K562 (cell line): Measurements from ENCODE around the gene FFAR1. TPM values are rescaled to one million over a fixed set of nuclear protein-coding genes. Genes with fewer than 3 reads are reported as not detected.

Experiments
- CREBBP ChIP-seq: IDR thresholded peaks from one replicate; pipeline ENCODE4 v1.6.1; 2012; ENCODE audit warnings: low read depth, mild to moderate bottlenecking, control low read depth, inconsistent platforms, low read length
- ESRRB ChIP-seq: fragments of 250-450 bp; sonication (Bioruptor Pico); IDR thresholded peaks from 2 replicates; pipeline ENCODE4 v1.5.0; 2020; ENCODE audit warnings: mild to moderate bottlenecking, moderate library complexity, borderline replicate concordance
- HDAC1 ChIP-seq, 2 experiments: fragments of 450-650 bp; IDR thresholded peaks; 2 replicates each; pipeline ENCODE4 v1.6.1; 2016 to 2017; ENCODE audit warnings: inconsistent platforms in 1 of 2, mild to moderate bottlenecking in 1 of 2, moderate library complexity in 1 of 2
- NR2C1 ChIP-seq, 2 experiments: fragments of 450-650 bp; IDR thresholded peaks; 2 replicates each; pipeline ENCODE4 v1.6.1; 2017; ENCODE audit warnings: mild to moderate bottlenecking in 2 of 2, antibody characterized with exemption in 1 of 2, inconsistent platforms in 1 of 2, missing compliant biosample characterization in 1 of 2, missing genetic modification characterization in 1 of 2
- TCF7L2 ChIP-seq: fragments of 150-350 bp; IDR thresholded peaks from 2 replicates; pipeline ENCODE4 v1.6.1; 2016; ENCODE audit warnings: low read depth, mild to moderate bottlenecking, low read length, moderate library complexity
- U2AF1 ChIP-seq: fragments of 200-400 bp; formaldehyde crosslinking; optimal IDR thresholded peaks from 2 replicates; pipeline ENCODE3; 2017; ENCODE audit warnings: mild to moderate bottlenecking, low read depth, low read length, moderate library complexity
- XRCC5 ChIP-seq: fragments of 200-400 bp; formaldehyde crosslinking; IDR thresholded peaks from 2 replicates; pipeline ENCODE4 v1.6.1; 2017; ENCODE audit warnings: low read depth, mild to moderate bottlenecking, low read length
- ZFP30 ChIP-seq: fragments of 250-450 bp; sonication (Bioruptor Pico); IDR thresholded peaks from 2 replicates; pipeline ENCODE4 v1.8.0; 2022; ENCODE audit warnings: moderate library complexity, mild to moderate bottlenecking, inconsistent platforms, borderline replicate concordance
- ZNF551 ChIP-seq: fragments of 250-450 bp; sonication (Bioruptor Pico); IDR thresholded peaks from 2 replicates; pipeline ENCODE4 v1.5.0; 2021; ENCODE audit warnings: mild to moderate bottlenecking, moderate library complexity
- polyA plus RNA-seq, 8 experiments: library from polyadenylated mRNA; depleted of rRNA in 4 of 8; stranded (reverse) in 5 of 8; unstranded in 3 of 8; fragments of >200 nt; fragmentation: Nextera tagmentation in 2 of 8; fragmentation: Illumina TruSeq in 1 of 8; extraction: Ambion mirVana in 2 of 8; extraction: Trizol in 1 of 8; gene quantifications; 2 replicates each; pipeline versions ENCODE4 v1.2.1 to v1.2.3, GENCODE V29; 2011 to 2014; ENCODE audit warnings: inconsistent platforms in 1 of 8, missing spikeins in 1 of 8
- total RNA-seq, 7 experiments: library from RNA; depleted of rRNA in 6 of 7; stranded (reverse); fragments of >200 nt in 6 of 7; fragmentation: Illumina TruSeq in 2 of 7; extraction: Trizol in 2 of 7; gene quantifications; 2 replicates each; pipeline versions ENCODE4 v1.2.1 to v1.2.3, GENCODE V29; 2011 to 2021; ENCODE audit warnings: low replicate concordance in 1 of 7
- TF ChIP-seq, protein P1 (sequence below): fragments of 450-650 bp; IDR thresholded peaks from 2 replicates; pipeline ENCODE4 v1.6.1; 2018; ENCODE audit not compliant: partially characterized antibody
- TF ChIP-seq, protein P2 (sequence below): fragments of 250-450 bp; sonication (Bioruptor Pico); IDR thresholded peaks from 2 replicates; pipeline ENCODE4 v1.9.0; 2021; ENCODE audit warnings: mild to moderate bottlenecking
- TF ChIP-seq, protein P3 (sequence below): fragments of 450-650 bp; IDR thresholded peaks from one replicate; pipeline ENCODE4 v1.6.1; 2018; ENCODE audit warnings: mild to moderate bottlenecking, moderate library complexity; ENCODE audit not compliant: partially characterized antibody
- TF ChIP-seq, protein P4 (sequence below): fragments of 250-450 bp; sonication (Bioruptor Pico); IDR thresholded peaks from 2 replicates; pipeline ENCODE4 v1.4.0; 2020
- TF ChIP-seq, protein P5 (sequence below): fragments of 250-450 bp; sonication (Bioruptor Pico); IDR thresholded peaks from 2 replicates; pipeline ENCODE4 v1.6.1; 2021; ENCODE audit warnings: mild to moderate bottlenecking
- TF ChIP-seq, protein P6 (sequence below): sonication (generic); formaldehyde crosslinking; IDR thresholded peaks from 2 replicates; pipeline ENCODE4 v1.8.0; 2022; ENCODE audit warnings: mild to moderate bottlenecking, missing genetic modification reagents
- TF ChIP-seq, protein P7 (sequence below): fragments of 200-400 bp; formaldehyde crosslinking; IDR thresholded peaks from 2 replicates; pipeline ENCODE4 v1.6.1; 2017; ENCODE audit warnings: mild to moderate bottlenecking, low read depth, low read length, moderate library complexity

Gene FFAR1
- total and polyA plus RNA-seq, 9 of the 15 experiments (the other 6 are each of a cell fraction or from before 2014, with no cell fraction given), result not detected

DNA sequence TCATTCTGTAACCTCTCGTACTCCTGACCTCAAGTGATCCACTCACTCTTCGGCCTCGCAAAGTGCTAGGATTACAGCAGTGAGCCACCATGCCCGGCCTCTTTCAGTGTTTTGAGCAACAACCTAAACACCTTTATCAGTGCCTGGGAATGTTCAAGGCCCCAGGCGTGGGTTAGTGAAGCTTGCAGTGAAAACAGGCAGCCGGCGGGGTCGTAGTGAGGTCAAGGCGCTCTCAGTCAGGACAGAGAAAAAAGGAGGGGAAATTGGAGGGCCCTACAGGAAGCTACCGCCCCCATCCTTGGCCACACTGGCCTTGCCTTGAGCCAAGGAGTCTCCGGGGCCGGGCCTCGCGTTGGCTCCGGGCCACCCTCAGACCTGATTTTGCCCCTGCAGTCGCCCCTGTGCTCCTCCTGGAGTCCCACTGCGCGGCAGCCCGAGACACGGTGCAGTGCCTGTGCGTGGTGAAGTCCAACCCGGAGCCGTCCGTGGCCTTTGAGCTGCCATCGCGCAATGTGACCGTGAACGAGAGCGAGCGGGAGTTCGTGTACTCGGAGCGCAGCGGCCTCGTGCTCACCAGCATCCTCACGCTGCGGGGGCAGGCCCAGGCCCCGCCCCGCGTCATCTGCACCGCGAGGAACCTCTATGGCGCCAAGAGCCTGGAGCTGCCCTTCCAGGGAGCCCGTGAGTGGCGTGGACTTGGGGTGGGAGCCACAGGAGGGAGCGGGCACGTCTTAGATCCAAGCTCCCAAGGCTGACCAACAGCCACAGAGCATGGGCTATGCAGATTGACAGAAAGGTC lies 38.0 kb upstream of the FFAR1 start (continued):
- TF ChIP-seq, protein P1, sequence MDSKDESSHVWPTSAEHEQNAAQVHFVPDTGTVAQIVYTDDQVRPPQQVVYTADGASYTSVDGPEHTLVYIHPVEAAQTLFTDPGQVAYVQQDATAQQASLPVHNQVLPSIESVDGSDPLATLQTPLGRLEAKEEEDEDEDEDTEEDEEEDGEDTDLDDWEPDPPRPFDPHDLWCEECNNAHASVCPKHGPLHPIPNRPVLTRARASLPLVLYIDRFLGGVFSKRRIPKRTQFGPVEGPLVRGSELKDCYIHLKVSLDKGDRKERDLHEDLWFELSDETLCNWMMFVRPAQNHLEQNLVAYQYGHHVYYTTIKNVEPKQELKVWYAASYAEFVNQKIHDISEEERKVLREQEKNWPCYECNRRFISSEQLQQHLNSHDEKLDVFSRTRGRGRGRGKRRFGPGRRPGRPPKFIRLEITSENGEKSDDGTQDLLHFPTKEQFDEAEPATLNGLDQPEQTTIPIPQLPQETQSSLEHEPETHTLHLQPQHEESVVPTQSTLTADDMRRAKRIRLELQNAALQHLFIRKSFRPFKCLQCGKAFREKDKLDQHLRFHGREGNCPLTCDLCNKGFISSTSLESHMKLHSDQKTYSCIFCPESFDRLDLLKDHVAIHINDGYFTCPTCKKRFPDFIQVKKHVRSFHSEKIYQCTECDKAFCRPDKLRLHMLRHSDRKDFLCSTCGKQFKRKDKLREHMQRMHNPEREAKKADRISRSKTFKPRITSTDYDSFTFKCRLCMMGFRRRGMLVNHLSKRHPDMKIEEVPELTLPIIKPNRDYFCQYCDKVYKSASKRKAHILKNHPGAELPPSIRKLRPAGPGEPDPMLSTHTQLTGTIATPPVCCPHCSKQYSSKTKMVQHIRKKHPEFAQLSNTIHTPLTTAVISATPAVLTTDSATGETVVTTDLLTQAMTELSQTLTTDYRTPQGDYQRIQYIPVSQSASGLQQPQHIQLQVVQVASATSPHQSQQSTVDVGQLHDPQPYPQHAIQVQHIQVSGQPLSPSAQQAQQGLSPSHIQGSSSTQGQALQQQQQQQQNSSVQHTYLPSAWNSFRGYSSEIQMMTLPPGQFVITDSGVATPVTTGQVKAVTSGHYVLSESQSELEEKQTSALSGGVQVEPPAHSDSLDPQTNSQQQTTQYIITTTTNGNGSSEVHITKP, result no peak
- TF ChIP-seq, protein P2, sequence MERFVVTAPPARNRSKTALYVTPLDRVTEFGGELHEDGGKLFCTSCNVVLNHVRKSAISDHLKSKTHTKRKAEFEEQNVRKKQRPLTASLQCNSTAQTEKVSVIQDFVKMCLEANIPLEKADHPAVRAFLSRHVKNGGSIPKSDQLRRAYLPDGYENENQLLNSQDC, result no peak
- TF ChIP-seq, protein P3, sequence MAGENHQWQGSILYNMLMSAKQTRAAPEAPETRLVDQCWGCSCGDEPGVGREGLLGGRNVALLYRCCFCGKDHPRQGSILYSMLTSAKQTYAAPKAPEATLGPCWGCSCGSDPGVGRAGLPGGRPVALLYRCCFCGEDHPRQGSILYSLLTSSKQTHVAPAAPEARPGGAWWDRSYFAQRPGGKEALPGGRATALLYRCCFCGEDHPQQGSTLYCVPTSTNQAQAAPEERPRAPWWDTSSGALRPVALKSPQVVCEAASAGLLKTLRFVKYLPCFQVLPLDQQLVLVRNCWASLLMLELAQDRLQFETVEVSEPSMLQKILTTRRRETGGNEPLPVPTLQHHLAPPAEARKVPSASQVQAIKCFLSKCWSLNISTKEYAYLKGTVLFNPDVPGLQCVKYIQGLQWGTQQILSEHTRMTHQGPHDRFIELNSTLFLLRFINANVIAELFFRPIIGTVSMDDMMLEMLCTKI, result no peak
- TF ChIP-seq ZFP30 (no peak), XRCC5 (no peak), ZNF551 (CRISPR knock-in tag) (no peak), TCF7L2 (no peak), CREBBP (no peak), ESRRB (CRISPR knock-in tag) (no peak), U2AF1 (no peak), NR2C1 (IDR thresholded peaks at IDR 0.05) (no peak; the same call in 1 of the 2 replicates), NR2C1 (tag; IDR thresholded peaks at IDR 0.05) (peak; percentile 5), HDAC1 (IDR thresholded peaks at IDR 0.05) (peak in 1 of 2 experiments; percentile 43; a peak in 2 of 4 replicates)
- TF ChIP-seq, protein P4, sequence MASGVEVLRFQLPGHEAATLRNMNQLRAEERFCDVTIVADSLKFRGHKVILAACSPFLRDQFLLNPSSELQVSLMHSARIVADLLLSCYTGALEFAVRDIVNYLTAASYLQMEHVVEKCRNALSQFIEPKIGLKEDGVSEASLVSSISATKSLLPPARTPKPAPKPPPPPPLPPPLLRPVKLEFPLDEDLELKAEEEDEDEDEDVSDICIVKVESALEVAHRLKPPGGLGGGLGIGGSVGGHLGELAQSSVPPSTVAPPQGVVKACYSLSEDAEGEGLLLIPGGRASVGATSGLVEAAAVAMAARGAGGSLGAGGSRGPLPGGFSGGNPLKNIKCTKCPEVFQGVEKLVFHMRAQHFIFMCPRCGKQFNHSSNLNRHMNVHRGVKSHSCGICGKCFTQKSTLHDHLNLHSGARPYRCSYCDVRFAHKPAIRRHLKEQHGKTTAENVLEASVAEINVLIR (CRISPR knock-in tag), result no peak
- TF ChIP-seq, protein P5, sequence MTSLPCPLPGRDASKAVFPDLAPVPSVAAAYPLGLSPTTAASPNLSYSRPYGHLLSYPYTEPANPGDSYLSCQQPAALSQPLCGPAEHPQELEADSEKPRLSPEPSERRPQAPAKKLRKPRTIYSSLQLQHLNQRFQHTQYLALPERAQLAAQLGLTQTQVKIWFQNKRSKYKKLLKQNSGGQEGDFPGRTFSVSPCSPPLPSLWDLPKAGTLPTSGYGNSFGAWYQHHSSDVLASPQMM (CRISPR knock-in tag), result no peak
- TF ChIP-seq, protein P6, sequence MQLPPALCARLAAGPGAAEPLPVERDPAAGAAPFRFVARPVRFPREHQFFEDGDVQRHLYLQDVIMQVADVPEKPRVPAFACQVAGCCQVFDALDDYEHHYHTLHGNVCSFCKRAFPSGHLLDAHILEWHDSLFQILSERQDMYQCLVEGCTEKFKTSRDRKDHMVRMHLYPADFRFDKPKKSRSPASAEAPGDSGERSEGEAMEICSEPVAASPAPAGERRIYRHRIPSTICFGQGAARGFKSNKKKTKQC, result no peak; the same call in 1 of the 2 replicates
- TF ChIP-seq, protein P7, sequence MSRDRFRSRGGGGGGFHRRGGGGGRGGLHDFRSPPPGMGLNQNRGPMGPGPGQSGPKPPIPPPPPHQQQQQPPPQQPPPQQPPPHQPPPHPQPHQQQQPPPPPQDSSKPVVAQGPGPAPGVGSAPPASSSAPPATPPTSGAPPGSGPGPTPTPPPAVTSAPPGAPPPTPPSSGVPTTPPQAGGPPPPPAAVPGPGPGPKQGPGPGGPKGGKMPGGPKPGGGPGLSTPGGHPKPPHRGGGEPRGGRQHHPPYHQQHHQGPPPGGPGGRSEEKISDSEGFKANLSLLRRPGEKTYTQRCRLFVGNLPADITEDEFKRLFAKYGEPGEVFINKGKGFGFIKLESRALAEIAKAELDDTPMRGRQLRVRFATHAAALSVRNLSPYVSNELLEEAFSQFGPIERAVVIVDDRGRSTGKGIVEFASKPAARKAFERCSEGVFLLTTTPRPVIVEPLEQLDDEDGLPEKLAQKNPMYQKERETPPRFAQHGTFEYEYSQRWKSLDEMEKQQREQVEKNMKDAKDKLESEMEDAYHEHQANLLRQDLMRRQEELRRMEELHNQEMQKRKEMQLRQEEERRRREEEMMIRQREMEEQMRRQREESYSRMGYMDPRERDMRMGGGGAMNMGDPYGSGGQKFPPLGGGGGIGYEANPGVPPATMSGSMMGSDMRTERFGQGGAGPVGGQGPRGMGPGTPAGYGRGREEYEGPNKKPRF, result no peak
